COR-L47 (cell line): ENCODE data around the gene TRIM33.
"Not testable (repeated sequence)": the region's sequence is repeated elsewhere in the genome, so short reads cannot be mapped to it uniquely, and the experiment has no call there.

Source experiments
- DNase-seq: peaks from one replicate; lab custom pipeline; 2025; lab: John Stamatoyannopoulos, UW

TRIM33 gene

GRCh38 chr1:114466334-114467014 lies 44.5 kb downstream of the TRIM33 start:
- DNase-seq, result no peak

- DNase-seq, result no peak
Observed at GRCh38 chr1:114462963-114463362, 48.0 kb downstream of the TRIM33 start.

- DNase-seq, result no peak
Observed at GRCh38 chr1:114462341-114462740, 48.7 kb downstream of the TRIM33 start.

GRCh38 chr1:114458237-114458777 lies 52.7 kb downstream of the TRIM33 start:
- DNase-seq, result no peak

- no peak for DNase-seq
Observed at GRCh38 chr1:114457675-114458236, 53.2 kb downstream of the TRIM33 start.

- no peak for DNase-seq
Observed at GRCh38 chr1:114456586-114456985, 54.4 kb downstream of the TRIM33 start.

GRCh38 chr1:114455102-114455785 lies 55.8 kb downstream of the TRIM33 start:
- no peak for DNase-seq

GRCh38 chr1:114454539-114454938 lies 56.5 kb downstream of the TRIM33 start:
- no peak for DNase-seq

- no peak for DNase-seq
Observed at GRCh38 chr1:114453361-114453784, 57.6 kb downstream of the TRIM33 start.

- no peak for DNase-seq
Observed at GRCh38 chr1:114448370-114449036, 62.5 kb downstream of the TRIM33 start.

GRCh38 chr1:114446198-114446597 lies 64.8 kb downstream of the TRIM33 start:
- no peak for DNase-seq

GRCh38 chr1:114443226-114443625 lies 67.8 kb downstream of the TRIM33 start:
- DNase-seq, result not testable (repeated sequence)

GRCh38 chr1:114441332-114441731 lies 69.7 kb downstream of the TRIM33 start:
- DNase-seq, result no peak

- no peak for DNase-seq
Observed at GRCh38 chr1:114439369-114439768, 71.6 kb downstream of the TRIM33 start.

GRCh38 chr1:114437812-114438211 lies 73.2 kb downstream of the TRIM33 start:
- DNase-seq, result no peak

- no peak for DNase-seq
Observed at GRCh38 chr1:114436799-114437198, 74.2 kb downstream of the TRIM33 start.

GRCh38 chr1:114435088-114435715 lies 75.8 kb downstream of the TRIM33 start:
- DNase-seq, result no peak

GRCh38 chr1:114431026-114431425 lies 80.0 kb downstream of the TRIM33 start:
- DNase-seq, result no peak

GRCh38 chr1:114428083-114428754 lies 82.8 kb downstream of the TRIM33 start:
- no peak for DNase-seq

GRCh38 chr1:114427612-114428011 lies 83.4 kb downstream of the TRIM33 start:
- DNase-seq, result no peak

GRCh38 chr1:114423455-114423854 lies 87.5 kb downstream of the TRIM33 start:
- no peak for DNase-seq
